PC-9 (cell line): ENCODE measurements around the gene RSF1.

Source experiments
- CTCF ChIP-seq: fragments of 200-600 bp; sonication (generic); conservative IDR thresholded peaks from 2 replicates; pipeline ENCODE4 v1.6.1; 2017; ENCODE audit warnings: mixed run types, antibody characterized with exemption, mild to moderate bottlenecking, moderate library complexity
- EZH2 ChIP-seq: fragments of 200-600 bp; sonication (generic); IDR thresholded peaks from 2 replicates; pipeline ENCODE4 v1.8.0; 2017; ENCODE audit warnings: antibody characterized with exemption, low read depth

- TF ChIP-seq EZH2 (no peak), CTCF (no peak)
Observed at GRCh38 chr11:77815459-77815858, 5.1 kb downstream of the RSF1 start.
